IPS-NIHi7 (cell line): Measurements from ENCODE around the gene RANBP3L.
"Not testable (repeated sequence)": the region's sequence is repeated elsewhere in the genome, so short reads cannot be mapped to it uniquely, and the experiment has no call there.

Experiments
- DNase-seq: peaks from one replicate; pipeline ENCODE4 v3.0.0; 2012; ENCODE audit warnings: mixed read lengths; ENCODE audit errors: extremely low spot score

The RANBP3L gene

DNA sequence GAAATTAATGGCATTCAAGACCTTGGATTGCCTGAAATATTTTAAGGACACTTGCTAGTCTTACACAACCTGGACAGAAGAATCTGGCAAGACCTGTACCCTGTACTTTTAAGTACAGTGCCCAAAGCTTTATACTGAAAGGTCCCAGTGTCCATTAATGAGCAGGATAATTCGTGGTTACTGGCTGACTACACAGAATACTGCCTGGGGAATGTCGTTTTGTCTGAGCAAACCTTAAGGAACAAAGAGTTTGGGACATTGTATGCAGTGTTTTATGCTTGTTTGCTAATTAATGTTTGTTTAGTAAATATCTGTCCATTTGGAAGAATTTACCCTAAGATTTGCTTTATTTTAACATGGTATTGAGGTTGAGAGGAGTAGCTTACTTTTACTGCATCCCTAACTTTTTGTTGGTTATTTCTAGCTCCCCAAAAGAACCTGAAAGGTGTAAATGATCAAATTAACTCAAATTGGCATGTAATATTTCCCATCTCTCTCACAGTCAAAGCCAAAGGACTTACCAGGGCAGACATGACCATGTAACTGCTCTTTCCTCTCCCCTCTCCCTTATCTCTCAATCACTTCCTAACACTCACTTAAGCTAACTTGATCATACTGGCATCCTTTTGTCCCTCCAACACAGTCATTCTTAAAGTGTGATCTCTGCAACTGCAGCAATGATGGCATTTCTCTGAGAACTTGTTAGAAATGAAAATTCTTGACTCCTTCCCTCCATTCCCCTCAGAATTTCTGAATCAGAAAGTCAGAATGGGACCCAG lies 15.7 kb downstream of the RANBP3L start:
- DNase-seq: no peak

DNA sequence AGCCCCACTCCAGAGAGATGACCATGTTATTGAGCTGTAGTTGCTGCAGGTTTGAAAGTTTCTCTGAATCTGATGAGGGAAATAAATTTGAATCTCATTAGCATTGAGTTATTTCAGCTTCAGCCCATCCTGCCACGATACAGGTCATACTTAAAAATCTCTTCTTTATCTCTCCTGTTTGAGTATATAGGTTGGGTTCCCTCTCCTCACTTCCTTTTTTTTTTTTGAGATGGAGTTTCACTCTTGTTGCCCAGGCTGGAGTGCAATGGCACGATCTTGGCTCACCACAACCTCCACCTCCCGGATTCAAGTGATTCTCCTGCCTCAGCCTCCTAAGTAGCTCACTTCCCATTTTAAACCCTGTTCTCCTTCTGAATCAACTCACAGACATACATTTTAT lies 17.9 kb downstream of the RANBP3L start:
- DNase-seq: not testable (repeated sequence)

DNA sequence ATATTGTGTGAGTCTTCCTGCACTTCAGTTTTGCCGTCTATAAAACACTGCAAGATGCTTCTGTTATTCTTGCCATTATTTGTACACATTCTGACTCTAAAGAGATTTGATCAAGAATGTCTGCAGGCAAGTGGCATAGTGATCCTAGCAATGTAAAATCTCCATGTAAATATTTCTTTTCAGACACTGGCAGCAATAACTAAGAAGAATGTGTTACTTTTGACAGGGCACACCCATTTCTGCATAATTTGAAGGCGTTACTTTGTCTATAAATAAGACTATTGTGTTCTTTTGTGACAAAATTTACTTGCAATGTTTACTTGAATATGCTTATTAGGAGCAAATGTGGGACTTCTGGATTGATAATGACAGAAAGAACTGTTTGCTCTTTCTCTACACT lies 20.1 kb downstream of the RANBP3L start:
- no peak for DNase-seq

DNA sequence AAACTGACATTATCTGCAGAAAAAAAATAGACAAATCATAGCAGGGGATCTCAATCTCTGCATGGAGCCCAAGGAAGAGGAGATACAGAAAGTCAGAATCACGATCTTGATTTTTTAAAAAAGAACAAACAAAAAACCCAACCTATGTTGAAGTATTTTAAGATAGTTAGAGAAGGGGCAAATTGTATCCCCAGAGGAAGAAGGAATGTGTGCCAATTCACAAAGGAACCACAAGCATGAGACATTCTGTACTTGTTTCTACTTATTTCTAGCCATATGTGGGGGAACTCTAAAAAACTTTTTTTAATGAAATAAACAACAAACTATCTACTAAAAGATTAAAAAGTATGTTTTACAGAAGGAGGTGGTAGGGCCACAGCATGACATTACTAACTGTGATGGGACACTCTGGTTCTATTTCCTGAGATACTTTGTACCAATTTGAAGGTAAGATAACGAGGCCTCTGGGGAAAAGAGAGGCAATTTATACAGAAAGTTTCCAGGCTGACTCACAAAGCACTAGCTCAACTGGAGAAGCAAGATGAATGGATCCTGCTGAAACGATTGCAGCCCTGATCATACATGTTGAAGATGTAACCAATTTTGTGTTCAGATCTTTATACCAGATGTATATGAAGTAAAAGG lies 22.5 kb downstream of the RANBP3L start:
- DNase-seq: no peak

DNA sequence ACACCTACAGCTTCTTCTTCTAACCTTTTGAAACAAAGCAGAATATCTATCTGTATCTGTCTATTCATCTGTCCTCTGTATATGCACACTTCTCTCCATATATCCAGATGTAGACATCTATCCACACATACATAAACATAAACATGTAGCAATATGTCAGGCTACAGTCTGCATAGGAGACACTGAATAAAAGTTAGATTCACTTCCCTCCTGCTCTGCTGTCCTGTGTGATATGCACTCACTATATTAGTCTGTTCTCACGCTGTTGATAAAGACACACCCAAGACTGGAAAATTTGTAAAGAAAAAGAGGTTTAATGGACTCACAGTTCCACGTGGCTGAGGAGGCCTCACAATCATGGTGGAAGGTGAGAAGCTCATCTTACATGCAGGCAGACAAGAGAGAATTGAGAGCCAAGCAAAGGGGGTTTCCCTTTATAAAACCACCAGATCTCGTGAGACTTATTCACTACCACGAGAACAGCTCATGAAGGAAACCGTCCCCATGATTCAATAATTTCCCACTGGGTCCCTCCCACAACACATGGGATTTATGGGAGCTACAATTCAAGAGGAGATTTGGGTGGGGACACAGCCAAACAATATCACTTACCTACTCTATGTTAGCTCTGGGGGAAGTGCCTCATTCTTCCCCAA lies 24.1 kb downstream of the RANBP3L start:
- DNase-seq: no peak

DNA sequence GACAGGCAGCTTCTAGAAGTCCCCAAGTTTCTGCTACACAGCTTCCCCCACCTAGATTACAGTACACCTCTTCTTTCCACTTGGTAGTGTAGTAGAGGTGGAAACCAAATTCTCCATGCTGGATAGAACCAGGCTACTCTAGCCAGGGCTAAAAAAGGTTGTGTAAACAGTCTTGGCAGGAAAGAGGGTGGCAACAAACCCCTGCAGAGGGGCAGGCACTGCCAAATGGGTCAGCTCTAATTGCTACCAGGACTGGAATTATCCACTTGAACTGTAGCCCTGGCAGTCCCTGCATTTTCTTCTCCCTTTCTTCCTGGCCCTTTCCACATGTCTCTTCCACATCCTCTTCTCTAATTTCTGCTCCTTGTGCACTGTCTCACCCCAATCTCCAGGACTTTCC lies 24.8 kb downstream of the RANBP3L start:
- no peak for DNase-seq

DNA sequence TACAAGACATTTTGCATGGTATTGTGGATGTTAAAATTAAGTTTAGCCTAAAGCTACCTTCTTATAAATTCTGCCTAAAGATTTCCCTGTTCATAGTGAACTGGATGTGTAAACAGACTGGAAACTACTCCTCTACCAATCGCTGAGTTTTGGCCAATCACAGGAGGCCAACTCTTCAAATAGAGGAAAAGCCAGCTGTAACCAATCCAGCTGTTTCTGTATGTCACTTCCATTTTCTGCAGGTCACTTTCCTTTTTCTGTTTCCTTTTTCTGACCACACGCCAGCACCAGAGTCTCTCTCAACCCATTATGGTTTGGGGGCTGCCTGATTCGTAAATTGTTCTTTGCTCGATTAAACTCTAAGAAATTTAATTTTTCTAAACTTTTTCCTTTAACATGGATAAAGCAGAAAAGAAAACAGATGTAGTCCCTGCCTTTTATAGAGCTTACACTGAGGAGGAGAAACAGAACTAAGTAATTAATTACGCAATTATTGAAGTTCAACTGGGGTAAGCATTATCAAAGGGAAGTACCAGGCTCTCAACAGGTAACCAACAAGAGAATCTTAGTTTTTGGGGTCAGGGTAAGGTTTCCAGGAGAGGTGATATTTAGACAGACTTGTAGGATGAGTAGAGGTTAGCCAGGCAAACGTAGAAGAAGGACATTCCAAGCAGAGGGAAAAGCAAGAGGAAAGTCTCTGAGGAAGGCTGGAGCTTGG lies 27.7 kb downstream of the RANBP3L start:
- DNase-seq: no peak

DNA sequence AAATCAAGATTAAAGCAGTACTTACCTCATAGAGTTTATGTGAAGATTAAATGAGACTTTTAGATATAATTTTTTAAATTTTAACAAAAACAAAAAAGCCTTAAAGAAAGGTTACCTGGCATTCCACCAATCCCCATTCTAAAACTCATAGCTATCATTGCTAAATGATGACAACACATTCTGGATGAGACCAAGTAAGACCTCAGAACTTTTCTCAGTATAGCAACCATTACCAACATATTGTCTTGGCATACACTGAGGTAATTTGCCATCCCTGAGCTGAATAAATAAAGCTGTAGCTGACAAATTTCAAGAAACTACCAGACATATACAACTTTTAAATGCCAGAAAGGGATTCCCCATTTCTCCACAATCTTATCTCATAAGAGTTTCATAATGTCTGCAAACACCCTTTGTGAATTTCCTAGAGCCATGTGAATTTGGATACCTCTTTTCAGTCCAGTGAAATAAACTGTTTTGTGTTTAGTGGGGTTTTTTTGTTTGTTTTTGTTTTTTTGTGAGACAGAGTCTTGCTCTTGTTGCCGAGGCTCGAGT lies 29.5 kb downstream of the RANBP3L start:
- no peak for DNase-seq

DNA sequence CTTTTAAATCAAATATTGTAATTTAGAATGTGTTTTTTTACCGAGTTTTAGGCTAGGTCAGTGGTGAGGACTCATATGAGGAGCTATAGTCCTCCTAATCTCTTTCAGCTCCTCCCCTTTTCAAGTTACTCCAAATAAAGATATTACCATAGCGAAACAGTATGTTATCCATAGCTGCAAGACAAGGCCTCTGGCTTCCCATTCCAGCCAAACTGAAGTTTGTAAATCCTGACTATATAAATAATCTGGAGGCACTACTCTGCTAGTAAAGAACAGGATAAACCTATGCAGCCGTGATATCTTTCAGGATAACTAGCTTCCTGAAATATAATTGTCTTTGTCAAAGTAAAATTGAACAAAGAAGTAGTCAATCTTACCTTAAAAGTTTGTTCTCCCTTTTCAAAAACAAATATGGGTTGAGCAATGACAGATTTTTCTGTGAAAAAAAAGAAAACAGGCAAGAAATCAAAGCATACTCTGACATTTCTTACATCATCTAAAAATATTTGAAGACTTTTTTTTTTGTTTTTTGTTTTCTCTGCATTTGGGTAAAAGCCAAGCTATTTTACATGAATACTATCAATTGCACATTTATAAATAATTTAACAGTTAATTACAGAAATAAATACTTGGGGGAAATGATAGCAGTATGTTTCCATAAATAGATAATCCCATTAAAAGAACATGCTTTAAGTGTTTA lies 30.7 kb downstream of the RANBP3L start:
- no peak for DNase-seq

DNA sequence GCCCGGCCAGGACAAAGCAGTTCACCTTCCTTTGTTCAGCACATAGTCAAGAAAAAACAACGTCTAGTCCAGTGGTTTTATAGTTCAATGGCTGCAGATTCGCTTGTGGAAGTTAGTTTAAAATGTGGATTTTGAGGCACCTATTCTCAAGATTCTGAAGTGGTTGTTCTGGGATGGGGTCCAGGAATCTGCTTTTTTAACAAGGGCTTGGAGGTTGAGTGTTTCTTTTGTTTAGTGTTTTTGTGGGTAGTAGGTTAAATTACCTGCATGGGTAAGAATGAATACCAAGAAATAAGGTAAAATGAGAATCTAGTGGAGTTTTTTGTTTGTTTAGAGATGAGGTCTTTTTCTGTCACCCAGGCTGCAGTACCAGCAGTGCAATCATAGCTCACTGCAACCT lies 31.5 kb downstream of the RANBP3L start:
- no peak for DNase-seq

DNA sequence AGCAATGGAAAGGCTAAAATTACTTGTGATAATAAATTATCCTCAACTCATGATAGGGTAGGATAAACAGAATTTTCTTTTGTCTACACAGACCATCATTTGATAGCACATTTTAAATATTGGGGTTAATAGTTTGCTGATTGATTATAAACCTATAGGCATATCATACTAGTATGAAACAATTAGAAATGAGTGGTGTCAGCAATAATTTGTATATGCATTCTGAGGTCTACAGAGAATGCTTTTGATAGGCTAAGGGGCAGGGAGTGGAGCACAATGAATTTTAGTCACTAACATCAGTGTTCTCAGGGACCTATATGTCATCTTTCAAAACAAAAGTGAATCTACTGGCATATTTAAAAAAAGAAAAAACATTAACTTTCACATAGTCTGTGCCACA lies 32.2 kb downstream of the RANBP3L start:
- no peak for DNase-seq

DNA sequence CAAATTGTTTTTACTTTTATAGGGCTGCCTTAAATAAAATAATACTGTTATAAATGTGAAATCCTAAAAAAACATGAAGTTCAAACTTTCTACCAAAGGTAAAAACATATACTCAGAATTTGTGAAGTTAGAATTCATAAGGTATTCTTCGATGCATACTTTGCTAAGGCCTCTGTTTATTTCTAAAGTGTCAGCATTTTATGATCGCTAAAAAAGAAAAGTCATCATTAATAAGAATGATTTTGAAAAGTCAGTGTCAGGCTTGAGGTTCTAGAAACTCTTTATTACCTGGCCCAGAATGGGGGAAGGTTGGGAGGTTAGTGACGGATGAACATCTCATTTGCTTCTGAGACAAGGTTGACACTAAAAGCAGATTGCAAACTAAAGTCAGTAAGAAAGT lies 33.8 kb downstream of the RANBP3L start:
- DNase-seq: no peak

DNA sequence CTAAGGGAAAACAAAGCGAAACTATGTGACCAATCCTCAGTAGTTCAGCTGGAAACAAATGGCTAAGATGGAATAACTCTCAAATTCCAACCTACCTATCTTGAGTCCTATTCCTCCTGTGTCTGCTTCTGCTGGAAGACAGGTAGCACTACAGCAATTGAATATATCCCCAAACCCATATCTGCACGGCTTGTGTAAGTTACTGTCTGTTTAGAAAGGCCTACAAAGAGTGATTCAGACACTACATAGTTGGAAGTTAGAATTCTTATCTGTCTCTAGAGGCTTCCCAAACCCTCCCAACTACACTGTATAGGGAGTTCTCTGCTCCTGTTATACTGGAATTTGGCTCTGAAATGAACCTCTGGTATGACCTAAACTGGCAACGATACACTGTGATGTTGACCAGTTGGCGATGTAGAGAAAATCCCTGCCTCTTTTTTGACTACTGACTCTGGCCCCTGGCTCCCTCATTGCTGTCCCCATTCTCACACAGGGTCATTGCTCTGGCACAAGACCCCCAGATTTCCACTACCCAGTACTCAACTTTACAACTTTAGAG lies 37.4 kb downstream of the RANBP3L start:
- no peak for DNase-seq

DNA sequence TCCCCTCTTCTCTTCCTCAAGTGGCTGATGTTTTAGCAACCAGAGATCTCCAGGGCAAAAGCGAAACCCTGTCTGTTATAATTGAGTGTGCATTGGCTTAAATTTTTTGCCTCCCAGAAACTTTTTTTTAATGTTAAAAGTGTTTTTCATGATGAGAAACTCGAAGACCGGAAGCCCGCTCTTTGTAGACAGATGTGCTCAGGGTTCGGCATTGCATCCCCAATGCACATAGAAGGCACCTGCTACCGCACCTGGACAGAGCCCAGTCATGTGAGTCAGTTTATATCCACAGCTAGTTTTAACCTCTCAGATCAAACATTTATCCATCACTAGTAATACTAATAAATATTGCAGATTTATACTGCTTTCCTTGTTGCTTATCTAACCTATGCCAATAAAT lies 40.5 kb downstream of the RANBP3L start:
- DNase-seq: no peak

DNA sequence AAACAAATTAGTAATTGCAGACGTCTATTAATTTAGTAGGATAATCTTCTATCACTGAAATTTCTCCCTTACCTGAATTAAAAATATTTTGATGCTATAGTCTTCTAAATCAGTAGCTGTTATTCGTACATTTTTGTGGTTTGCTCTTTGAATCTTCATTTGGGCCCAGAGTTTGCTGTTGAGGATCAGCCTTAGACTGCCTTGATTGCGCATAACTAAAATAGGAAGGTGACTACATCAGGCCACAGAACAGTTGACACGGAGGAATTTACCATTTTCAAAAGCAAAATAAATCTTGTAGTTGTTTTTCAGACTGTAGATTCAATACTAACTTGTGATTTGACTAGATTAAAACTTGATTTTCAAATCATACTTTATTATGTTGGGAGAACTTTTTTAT lies 48.1 kb downstream of the RANBP3L start:
- DNase-seq: no peak

DNA sequence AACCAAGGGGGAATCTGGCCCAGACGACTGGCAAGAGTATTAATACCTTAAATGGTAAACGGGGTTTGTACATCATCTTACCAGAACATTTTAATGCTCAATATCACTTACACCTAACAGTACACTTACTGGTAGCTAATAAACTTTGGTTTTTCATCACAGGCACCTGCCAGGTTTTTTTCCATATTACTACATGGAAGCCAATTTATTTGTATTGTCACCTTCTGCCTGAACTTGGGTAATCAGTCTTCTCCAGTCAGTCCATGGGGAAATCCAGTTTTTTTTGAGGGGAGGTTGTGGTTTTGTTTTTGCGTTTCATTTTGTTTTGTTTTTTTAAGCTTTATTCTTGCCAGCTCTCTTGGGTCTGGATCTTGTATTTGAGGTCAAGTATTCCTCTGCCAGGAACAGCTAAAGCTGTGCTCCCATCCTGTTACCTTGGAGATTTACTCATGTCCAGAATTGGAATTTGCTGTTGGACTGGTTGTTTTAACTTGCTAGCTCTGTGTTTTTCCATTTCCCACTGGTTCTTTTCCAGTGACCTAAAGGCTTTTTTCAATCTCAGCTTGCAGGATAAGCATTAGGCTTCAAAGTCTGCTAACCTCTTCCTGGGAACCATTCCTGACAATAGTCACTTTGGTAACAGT lies 48.9 kb downstream of the RANBP3L start:
- no peak for DNase-seq

DNA sequence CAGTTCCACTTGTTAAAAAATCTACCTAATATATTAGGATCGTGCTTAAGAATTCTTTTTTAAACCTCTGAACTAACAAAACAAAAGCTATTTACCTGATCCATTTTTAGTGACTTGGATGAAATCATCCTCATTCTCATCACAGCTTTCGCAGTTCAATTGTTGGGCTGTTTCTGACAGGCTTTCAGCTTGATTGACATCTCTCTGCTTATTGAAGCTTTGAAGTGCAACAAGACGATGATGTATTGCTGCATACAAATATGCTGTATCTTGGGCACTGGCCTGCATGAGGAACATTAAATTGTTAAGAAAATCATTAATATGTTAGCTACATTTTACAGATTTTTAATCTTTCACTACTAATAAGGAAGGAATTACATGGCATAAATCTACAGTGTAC lies 50.5 kb downstream of the RANBP3L start:
- DNase-seq: no peak

DNA sequence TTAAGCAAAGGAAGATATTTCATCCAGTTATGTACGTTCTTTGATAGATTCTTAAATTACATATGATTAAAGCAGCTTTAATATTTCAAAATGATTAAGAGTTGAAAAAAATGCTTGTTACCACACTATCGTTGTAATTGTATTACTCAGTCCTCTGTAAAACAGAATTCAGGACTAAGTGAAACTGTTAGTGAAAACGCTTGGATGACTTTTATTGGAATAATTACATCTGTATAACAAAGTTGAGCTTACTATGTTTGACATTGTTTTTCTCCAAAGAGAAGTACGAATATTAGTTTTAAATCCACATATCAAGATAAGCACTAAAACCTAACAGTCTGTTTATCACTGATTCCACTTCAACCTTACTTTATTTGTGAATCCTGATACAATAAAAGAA lies 51.3 kb downstream of the RANBP3L start:
- DNase-seq: no peak

DNA sequence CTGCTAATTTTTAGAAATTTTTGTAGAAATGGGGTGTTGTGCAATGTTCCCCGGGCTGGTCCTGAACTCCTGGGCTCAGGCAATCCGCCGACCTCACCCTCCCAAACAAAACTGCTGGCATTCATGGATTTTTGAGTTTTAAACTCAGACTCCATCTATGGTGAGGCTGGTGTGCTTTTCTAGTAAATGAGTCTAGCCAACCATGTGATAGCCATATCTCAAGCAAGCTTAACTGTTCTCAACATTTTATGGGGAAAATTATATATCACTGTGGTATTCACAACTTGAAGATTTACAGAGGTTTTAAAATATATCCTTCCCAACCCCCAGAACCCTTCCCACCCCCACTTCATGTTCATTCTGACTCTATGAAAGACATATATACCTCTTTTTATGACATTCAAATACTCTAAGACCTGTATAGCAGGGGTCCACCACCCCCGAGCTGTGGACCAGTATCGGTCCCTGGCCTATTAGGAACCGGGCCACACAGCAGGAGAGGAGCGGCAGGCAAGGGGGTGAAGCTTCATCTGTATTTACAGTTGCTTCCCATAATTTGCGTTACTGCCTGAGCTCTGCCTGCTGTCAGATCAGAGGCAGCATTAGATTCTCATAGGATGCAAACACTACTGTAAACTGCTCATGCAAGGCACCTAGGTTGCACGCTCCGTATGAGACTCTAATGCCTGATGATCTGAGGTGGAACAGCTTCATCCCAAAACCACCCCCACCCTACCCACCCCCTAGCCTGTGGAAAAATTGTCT lies 55.5 kb downstream of the RANBP3L start:
- no peak for DNase-seq

DNA sequence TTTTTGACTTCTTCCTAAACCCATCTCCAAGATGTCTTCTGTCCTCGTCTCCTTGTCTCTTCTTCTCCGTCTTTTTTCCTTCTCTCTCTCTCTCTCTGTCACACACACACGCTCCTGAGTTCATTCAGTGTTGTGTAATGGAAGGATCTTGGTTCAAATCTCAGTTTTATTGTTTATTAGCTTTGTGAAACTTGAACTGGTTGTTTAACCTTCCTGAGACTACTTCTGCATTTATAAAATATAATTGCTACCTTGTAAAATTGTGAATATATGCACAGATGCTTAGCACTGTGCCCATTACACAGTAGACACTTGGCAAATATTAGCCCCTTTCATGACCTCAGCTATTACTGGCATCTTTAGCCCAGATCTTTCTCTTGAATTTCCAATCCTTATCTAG lies 57.6 kb downstream of the RANBP3L start:
- DNase-seq: no peak
